ENCODE measurements around the gene SCNN1A.

GRCh38 chr12:6380141-6381121 is 5.1 kb upstream of the SCNN1A start:
- TF ChIP-seq CTCF (IDR thresholded peaks at IDR 0.05) (no peak), POLR2AphosphoS5 (IDR thresholded peaks at IDR 0.05; ENCODE audit: low read depth, low read length) (no peak), SIN3A (IDR thresholded peaks at IDR 0.05; ENCODE audit: borderline replicate concordance, insufficient read depth, low read depth, low read length) (no peak), TCF7L2 (IDR thresholded peaks at IDR 0.05; ENCODE audit: low read depth, low read length) (no peak)
